NT2/D1 (cell line): ENCODE data around the gene TWSG1.
"Not testable (repeated sequence)": the region's sequence is repeated elsewhere in the genome, so short reads cannot be mapped to it uniquely, and the experiment has no call there.

ENCODE experiments used
- DNase-seq: peaks from one replicate; pipeline ENCODE4 v3.0.0-alpha.2; 2011; ENCODE audit warnings: low read depth, low spot score
- H3K27me3 ChIP-seq: 2 replicates; pipeline ENCODE4 v1.6.0; 2011; ENCODE audit warnings: mild to moderate bottlenecking; ENCODE audit not compliant: insufficient read length, insufficient read depth
- H3K36me3 ChIP-seq: 2 replicates; pipeline ENCODE4 v1.6.1; 2011; ENCODE audit warnings: mild to moderate bottlenecking, low read length, mixed read lengths; ENCODE audit not compliant: insufficient read depth, insufficient read length
- H3K4me1 ChIP-seq: 2 replicates; pipeline ENCODE4 v1.5.1; 2011; ENCODE audit not compliant: insufficient read depth, insufficient read length
- H3K4me3 ChIP-seq: 2 replicates; pipeline ENCODE4 v1.5.1; 2011; ENCODE audit warnings: low read depth; ENCODE audit not compliant: insufficient read length
- H3K9ac ChIP-seq: 2 replicates; pipeline ENCODE4 v1.6.0; 2011; ENCODE audit warnings: low read depth; ENCODE audit not compliant: insufficient read length
- H3K9me3 ChIP-seq: 2 replicates; pipeline ENCODE4 v1.5.1; 2011; ENCODE audit warnings: mild to moderate bottlenecking, low read length; ENCODE audit not compliant: insufficient read depth
- SUZ12 ChIP-seq: IDR thresholded peaks from 2 replicates; pipeline ENCODE4 v1.6.1; 2011; ENCODE audit not compliant: insufficient read length, insufficient read depth; ENCODE audit errors: extremely low read depth
- YY1 ChIP-seq: IDR thresholded peaks from 2 replicates; pipeline ENCODE4 v1.6.1; 2011; ENCODE audit not compliant: insufficient read length, insufficient read depth
- ZNF274 ChIP-seq: IDR thresholded peaks from 2 replicates; pipeline ENCODE4 v1.6.1; 2011; ENCODE audit warnings: mild to moderate bottlenecking, low read depth, low read length

TWSG1 gene

GRCh38 chr18:9426753-9427152 lies 92.2 kb downstream of the TWSG1 start:
- no peaks in the 10 kb centered on the region for H3K27me3 ChIP-seq
- H3K4me1 ChIP-seq: no peaks in the 10 kb centered on the region
- no peak for DNase-seq
- no peak overlapping the region for H3K4me3 ChIP-seq
- no peak overlapping the region for H3K9ac ChIP-seq
- H3K36me3 ChIP-seq: no peaks in the 10 kb centered on the region
- TF ChIP-seq SUZ12 (no peak), YY1 (no peak), ZNF274 (no peak)
- peaks cover 44% of the 10 kb centered on the region; the same call in 1 of the 2 replicates for H3K9me3 ChIP-seq

GRCh38 chr18:9428301-9428706 lies 93.7 kb downstream of the TWSG1 start:
- H3K4me1 ChIP-seq: no peaks in the 10 kb centered on the region
- no peaks in the 10 kb centered on the region for H3K36me3 ChIP-seq
- no peak overlapping the region for H3K9ac ChIP-seq
- H3K4me3 ChIP-seq: no peak overlapping the region
- no peaks in the 10 kb centered on the region for H3K27me3 ChIP-seq
- no peak for DNase-seq
- TF ChIP-seq ZNF274 (no peak), SUZ12 (no peak), YY1 (no peak)
- H3K9me3 ChIP-seq: peaks cover 43% of the 10 kb centered on the region; the same call in 1 of the 2 replicates

- H3K36me3 ChIP-seq: no peaks in the 10 kb centered on the region
- no peak overlapping the region for H3K9ac ChIP-seq
- H3K9me3 ChIP-seq: peaks cover 35% of the 10 kb centered on the region; the same call in 1 of the 2 replicates
- no peak for TF ChIP-seq ZNF274
- no peak for TF ChIP-seq YY1
- TF ChIP-seq SUZ12: no peak
- no peaks in the 10 kb centered on the region for H3K4me1 ChIP-seq
- H3K4me3 ChIP-seq: no peak overlapping the region
- H3K27me3 ChIP-seq: no peaks in the 10 kb centered on the region
- DNase-seq: no peak
These were observed 94.5 kb downstream of the TWSG1 start for GRCh38 chr18:9428862-9429661.

- H3K9me3 ChIP-seq: peaks cover 29% of the 10 kb centered on the region; the same call in 1 of the 2 replicates
- DNase-seq: no peak
- H3K4me3 ChIP-seq: no peak overlapping the region
- no peaks in the 10 kb centered on the region for H3K4me1 ChIP-seq
- H3K27me3 ChIP-seq: no peaks in the 10 kb centered on the region
- no peaks in the 10 kb centered on the region for H3K36me3 ChIP-seq
- H3K9ac ChIP-seq: no peak overlapping the region
- TF ChIP-seq ZNF274 (no peak), SUZ12 (no peak), YY1 (no peak)
These were observed 95.1 kb downstream of the TWSG1 start for GRCh38 chr18:9429662-9429993.

GRCh38 chr18:9430315-9430714 lies 95.7 kb downstream of the TWSG1 start:
- H3K36me3 ChIP-seq, H3K4me1 ChIP-seq, DNase-seq, H3K9ac ChIP-seq, H3K27me3 ChIP-seq, H3K4me3 ChIP-seq: not testable (repeated sequence)
- H3K9me3 ChIP-seq: peaks cover 24% of the 10 kb centered on the region; the same call in 1 of the 2 replicates

GRCh38 chr18:9431296-9431695 lies 96.7 kb downstream of the TWSG1 start:
- Histone ChIP-seq H3K27me3 (no peaks in the 10 kb centered on the region), H3K4me3 (no peak overlapping the region), H3K9me3 (peaks cover 24% of the 10 kb centered on the region; the same call in 1 of the 2 replicates), H3K36me3 (no peaks in the 10 kb centered on the region), H3K4me1 (no peaks in the 10 kb centered on the region), H3K9ac (no peak overlapping the region)
- no peak for TF ChIP-seq ZNF274
- no peak for TF ChIP-seq YY1
- no peak for TF ChIP-seq SUZ12
- no peak for DNase-seq

GRCh38 chr18:9433122-9433521 lies 98.5 kb downstream of the TWSG1 start:
- H3K9ac ChIP-seq, DNase-seq, H3K36me3 ChIP-seq, H3K4me1 ChIP-seq, H3K27me3 ChIP-seq, H3K4me3 ChIP-seq: not testable (repeated sequence)
- peaks cover 24% of the 10 kb centered on the region; the same call in 1 of the 2 replicates for H3K9me3 ChIP-seq
